HG03039 (cell line): ENCODE measurements around the gene EIF1B.

ENCODE experiments used
- ATAC-seq: cut with Tn5 transposase; IDR thresholded peaks from one replicate; pipeline ENCODE4 v1.9.1; 2021; ENCODE audit warnings: mild to moderate bottlenecking, moderate library complexity; ENCODE audit not compliant: unreplicated experiment

EIF1B gene

GRCh38 chr3:40308725-40309417 lies 636 bp upstream of the EIF1B start:
- ATAC-seq = no peak

GRCh38 chr3:40309925-40310695 lies 603 bp downstream of the EIF1B start:
- ATAC-seq = peak; percentile 18

GRCh38 chr3:40310705-40311104 lies 1.2 kb downstream of the EIF1B start:
- no peak for ATAC-seq

- no peak for ATAC-seq
Measured at GRCh38 chr3:40312661-40313226, 3.2 kb downstream of the EIF1B start.

- no peak for ATAC-seq
Measured at GRCh38 chr3:40313975-40314860, 4.7 kb downstream of the EIF1B start.

GRCh38 chr3:40317061-40317855 lies 7.8 kb downstream of the EIF1B start:
- no peak for ATAC-seq

- ATAC-seq = no peak
Measured at GRCh38 chr3:40321818-40322217, 12.3 kb downstream of the EIF1B start.

GRCh38 chr3:40323946-40324345 lies 14.4 kb downstream of the EIF1B start:
- no peak for ATAC-seq

- ATAC-seq = no peak
Measured at GRCh38 chr3:40324621-40325020, 15.1 kb downstream of the EIF1B start.

GRCh38 chr3:40325465-40325864 lies 16.0 kb downstream of the EIF1B start:
- no peak for ATAC-seq

GRCh38 chr3:40328374-40328773 lies 18.9 kb downstream of the EIF1B start:
- no peak for ATAC-seq

- no peak for ATAC-seq
Measured at GRCh38 chr3:40329071-40329470, 19.6 kb downstream of the EIF1B start.

GRCh38 chr3:40332684-40333083 lies 23.2 kb downstream of the EIF1B start:
- ATAC-seq = no peak

- no peak for ATAC-seq
Measured at GRCh38 chr3:40333416-40333815, 23.9 kb downstream of the EIF1B start.

GRCh38 chr3:40333852-40334251 lies 24.3 kb downstream of the EIF1B start:
- no peak for ATAC-seq

- ATAC-seq = no peak
Measured at GRCh38 chr3:40336101-40336500, 26.6 kb downstream of the EIF1B start.

GRCh38 chr3:40336511-40337135 lies 27.1 kb downstream of the EIF1B start:
- ATAC-seq = no peak

GRCh38 chr3:40337136-40338108 lies 27.9 kb downstream of the EIF1B start:
- peak; percentile 66 for ATAC-seq

GRCh38 chr3:40339871-40340270 lies 30.4 kb downstream of the EIF1B start:
- ATAC-seq = no peak
